ENCODE data around the gene DGKE. TPM values are rescaled to one million over a fixed set of nuclear protein-coding genes. Genes with fewer than 3 reads are reported as not detected.

DGKE gene
- polyA plus RNA-seq, 1 donor from 2014 or later, result 16.6 TPM

DNA sequence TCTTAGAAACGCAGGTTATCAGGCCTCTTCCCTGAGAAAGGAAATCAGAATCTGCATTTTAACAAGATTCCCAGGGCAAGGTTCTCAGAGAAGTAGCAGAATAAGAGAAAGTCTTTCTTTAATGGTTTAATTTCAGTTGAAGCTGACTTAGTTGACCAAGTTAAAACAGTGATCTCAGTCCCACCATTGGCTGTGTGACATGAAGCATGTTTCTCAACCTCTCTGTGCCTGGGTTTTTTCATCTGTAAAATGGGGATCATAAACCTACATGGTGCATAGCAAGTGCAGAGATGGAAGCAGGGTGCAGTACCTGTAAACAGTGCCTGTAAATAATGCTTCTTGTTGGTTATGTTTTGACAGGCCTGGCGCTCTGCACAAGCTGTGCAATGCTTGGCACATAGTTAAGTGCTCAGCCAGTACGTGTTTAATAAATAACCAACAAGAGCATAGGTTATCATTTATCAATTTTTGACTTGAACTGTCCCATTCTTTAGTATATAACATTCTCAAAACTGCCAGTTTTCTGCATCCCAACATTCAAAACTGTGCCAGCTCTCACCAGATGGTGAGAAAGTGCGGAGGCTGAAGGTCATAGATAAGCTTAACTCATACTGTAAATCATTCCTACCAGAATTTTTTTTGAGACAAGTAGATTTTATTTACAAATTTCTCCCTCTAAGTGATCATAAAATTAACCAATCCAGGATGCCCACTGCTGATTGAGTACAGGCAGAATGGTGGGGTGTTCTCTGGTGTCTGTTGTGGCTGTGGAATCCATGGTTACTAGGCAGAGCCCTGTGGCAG lies 7.1 kb upstream of the DGKE start:
- no peak overlapping the region for H3K4me2 ChIP-seq (ENCODE audit: low read length)
- H3K4me3 ChIP-seq (ENCODE audit: low read length), result no peak overlapping the region
- no peak overlapping the region for H3K27ac ChIP-seq (ENCODE audit: low read length)
- no peak overlapping the region for H3K9ac ChIP-seq (ENCODE audit: low read length)
- H4K20me1 ChIP-seq (ENCODE audit: insufficient read depth), result no peaks in the 10 kb centered on the region
- TF ChIP-seq, protein P1, sequence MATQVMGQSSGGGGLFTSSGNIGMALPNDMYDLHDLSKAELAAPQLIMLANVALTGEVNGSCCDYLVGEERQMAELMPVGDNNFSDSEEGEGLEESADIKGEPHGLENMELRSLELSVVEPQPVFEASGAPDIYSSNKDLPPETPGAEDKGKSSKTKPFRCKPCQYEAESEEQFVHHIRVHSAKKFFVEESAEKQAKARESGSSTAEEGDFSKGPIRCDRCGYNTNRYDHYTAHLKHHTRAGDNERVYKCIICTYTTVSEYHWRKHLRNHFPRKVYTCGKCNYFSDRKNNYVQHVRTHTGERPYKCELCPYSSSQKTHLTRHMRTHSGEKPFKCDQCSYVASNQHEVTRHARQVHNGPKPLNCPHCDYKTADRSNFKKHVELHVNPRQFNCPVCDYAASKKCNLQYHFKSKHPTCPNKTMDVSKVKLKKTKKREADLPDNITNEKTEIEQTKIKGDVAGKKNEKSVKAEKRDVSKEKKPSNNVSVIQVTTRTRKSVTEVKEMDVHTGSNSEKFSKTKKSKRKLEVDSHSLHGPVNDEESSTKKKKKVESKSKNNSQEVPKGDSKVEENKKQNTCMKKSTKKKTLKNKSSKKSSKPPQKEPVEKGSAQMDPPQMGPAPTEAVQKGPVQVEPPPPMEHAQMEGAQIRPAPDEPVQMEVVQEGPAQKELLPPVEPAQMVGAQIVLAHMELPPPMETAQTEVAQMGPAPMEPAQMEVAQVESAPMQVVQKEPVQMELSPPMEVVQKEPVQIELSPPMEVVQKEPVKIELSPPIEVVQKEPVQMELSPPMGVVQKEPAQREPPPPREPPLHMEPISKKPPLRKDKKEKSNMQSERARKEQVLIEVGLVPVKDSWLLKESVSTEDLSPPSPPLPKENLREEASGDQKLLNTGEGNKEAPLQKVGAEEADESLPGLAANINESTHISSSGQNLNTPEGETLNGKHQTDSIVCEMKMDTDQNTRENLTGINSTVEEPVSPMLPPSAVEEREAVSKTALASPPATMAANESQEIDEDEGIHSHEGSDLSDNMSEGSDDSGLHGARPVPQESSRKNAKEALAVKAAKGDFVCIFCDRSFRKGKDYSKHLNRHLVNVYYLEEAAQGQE (IDR thresholded peaks at IDR 0.05; ENCODE audit: borderline replicate concordance), result no peak
- TF ChIP-seq EZH2 (IDR thresholded peaks at IDR 0.05; ENCODE audit: borderline replicate concordance, insufficient read depth, low read length, poor library complexity, severe bottlenecking) (no peak), POLR2AphosphoS5 (IDR thresholded peaks at IDR 0.05) (no peak), TAF1 (IDR thresholded peaks at IDR 0.05; ENCODE audit: low read depth) (no peak), MXI1 (conservative IDR thresholded peaks at IDR 0.05; ENCODE audit: poor library complexity, severe bottlenecking) (no peak), SMC3 (conservative IDR thresholded peaks at IDR 0.05; ENCODE audit: poor library complexity) (no peak), RAD21 (conservative IDR thresholded peaks at IDR 0.05) (no peak), EP300 (conservative IDR thresholded peaks at IDR 0.05; ENCODE audit: poor library complexity, severe bottlenecking) (no peak)
- TF ChIP-seq, protein P2, sequence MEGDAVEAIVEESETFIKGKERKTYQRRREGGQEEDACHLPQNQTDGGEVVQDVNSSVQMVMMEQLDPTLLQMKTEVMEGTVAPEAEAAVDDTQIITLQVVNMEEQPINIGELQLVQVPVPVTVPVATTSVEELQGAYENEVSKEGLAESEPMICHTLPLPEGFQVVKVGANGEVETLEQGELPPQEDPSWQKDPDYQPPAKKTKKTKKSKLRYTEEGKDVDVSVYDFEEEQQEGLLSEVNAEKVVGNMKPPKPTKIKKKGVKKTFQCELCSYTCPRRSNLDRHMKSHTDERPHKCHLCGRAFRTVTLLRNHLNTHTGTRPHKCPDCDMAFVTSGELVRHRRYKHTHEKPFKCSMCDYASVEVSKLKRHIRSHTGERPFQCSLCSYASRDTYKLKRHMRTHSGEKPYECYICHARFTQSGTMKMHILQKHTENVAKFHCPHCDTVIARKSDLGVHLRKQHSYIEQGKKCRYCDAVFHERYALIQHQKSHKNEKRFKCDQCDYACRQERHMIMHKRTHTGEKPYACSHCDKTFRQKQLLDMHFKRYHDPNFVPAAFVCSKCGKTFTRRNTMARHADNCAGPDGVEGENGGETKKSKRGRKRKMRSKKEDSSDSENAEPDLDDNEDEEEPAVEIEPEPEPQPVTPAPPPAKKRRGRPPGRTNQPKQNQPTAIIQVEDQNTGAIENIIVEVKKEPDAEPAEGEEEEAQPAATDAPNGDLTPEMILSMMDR (IDR thresholded peaks at IDR 0.05; ENCODE audit: poor library complexity, severe bottlenecking), result no peak
- no peaks in the 10 kb centered on the region for H3F3A ChIP-seq (ENCODE audit: insufficient read depth, low read length, poor library complexity, severe bottlenecking)
- no peaks in the 10 kb centered on the region for H3K9me3 ChIP-seq (ENCODE audit: low read length)
- no peaks in the 10 kb centered on the region for H3K36me3 ChIP-seq (ENCODE audit: insufficient read depth, low read length)
- H3K27me3 ChIP-seq (ENCODE audit: insufficient read depth, low read depth, low read length), result no peaks in the 10 kb centered on the region
- H2AFZ ChIP-seq (ENCODE audit: low read depth, low read length), result no peak overlapping the region
- no peaks in the 10 kb centered on the region for H3K79me2 ChIP-seq (replicated peaks; ENCODE audit: insufficient read depth, low read length)
- no peaks in the 10 kb centered on the region for H3K9me2 ChIP-seq (ENCODE audit: insufficient read depth, low read length)

DNA sequence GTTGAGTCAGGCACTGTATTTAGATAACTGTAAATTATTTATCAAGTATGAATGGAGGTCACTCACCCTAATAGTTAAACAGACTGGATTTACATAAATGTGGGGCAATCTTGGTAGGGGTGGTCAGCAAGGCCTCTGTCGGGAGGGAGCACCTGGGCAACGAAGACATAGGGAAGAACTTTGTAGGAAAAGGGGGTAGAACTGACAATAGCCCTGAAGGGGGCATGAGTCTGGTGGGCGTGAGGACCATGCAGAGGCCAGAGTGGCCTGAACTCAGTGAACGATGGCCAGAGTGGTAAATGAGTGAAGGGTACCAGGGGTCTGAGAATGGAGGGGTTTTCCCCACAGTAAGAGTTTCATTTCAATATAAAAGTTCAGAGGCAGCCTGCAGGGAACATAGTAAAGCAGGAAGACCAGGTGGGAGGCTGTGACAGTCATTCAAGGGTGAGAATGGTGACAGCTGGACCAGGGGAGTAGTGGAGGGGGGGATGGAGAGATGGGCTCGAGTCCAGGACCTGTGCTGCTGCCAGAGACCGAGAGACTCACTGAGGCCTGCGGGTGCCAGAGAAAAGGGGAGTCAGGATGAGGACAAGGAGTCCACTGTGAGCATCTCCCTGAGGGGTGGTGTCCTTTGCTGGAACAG lies 3.1 kb upstream of the DGKE start:
- Histone ChIP-seq H3K4me2 (ENCODE audit: low read length) (no peak overlapping the region), H3K27ac (ENCODE audit: low read length) (no peak overlapping the region), H3K9me2 (ENCODE audit: insufficient read depth, low read length) (no peaks in the 10 kb centered on the region), H2AFZ (ENCODE audit: low read depth, low read length) (no peak overlapping the region), H3F3A (ENCODE audit: insufficient read depth, low read length, poor library complexity, severe bottlenecking) (peaks cover 6% of the 10 kb centered on the region), H3K4me3 (ENCODE audit: low read length) (no peak overlapping the region), H3K36me3 (ENCODE audit: insufficient read depth, low read length) (no peaks in the 10 kb centered on the region), H3K9ac (ENCODE audit: low read length) (no peak overlapping the region), H3K9me3 (ENCODE audit: low read length) (no peaks in the 10 kb centered on the region), H4K20me1 (ENCODE audit: insufficient read depth) (no peaks in the 10 kb centered on the region), H3K27me3 (ENCODE audit: insufficient read depth, low read depth, low read length) (no peaks in the 10 kb centered on the region), H3K79me2 (replicated peaks; ENCODE audit: insufficient read depth, low read length) (no peaks in the 10 kb centered on the region)
- TF ChIP-seq TAF1 (IDR thresholded peaks at IDR 0.05; ENCODE audit: low read depth) (no peak), EZH2 (IDR thresholded peaks at IDR 0.05; ENCODE audit: borderline replicate concordance, insufficient read depth, low read length, poor library complexity, severe bottlenecking) (no peak), MXI1 (conservative IDR thresholded peaks at IDR 0.05; ENCODE audit: poor library complexity, severe bottlenecking) (no peak)
- TF ChIP-seq, protein P1 (IDR thresholded peaks at IDR 0.05; ENCODE audit: borderline replicate concordance), result no peak

Measured in neural cell (in vitro differentiated cells).